ENCODE measurements around the gene PRR15L. TPM values are rescaled to one million over a fixed set of nuclear protein-coding genes. Genes with fewer than 3 reads are reported as not detected.

PRR15L gene
- polyA plus RNA-seq, 1 donor (not counting 4 experiments of a cell fraction or from before 2014, with no cell fraction given): 0.16 TPM

DNA sequence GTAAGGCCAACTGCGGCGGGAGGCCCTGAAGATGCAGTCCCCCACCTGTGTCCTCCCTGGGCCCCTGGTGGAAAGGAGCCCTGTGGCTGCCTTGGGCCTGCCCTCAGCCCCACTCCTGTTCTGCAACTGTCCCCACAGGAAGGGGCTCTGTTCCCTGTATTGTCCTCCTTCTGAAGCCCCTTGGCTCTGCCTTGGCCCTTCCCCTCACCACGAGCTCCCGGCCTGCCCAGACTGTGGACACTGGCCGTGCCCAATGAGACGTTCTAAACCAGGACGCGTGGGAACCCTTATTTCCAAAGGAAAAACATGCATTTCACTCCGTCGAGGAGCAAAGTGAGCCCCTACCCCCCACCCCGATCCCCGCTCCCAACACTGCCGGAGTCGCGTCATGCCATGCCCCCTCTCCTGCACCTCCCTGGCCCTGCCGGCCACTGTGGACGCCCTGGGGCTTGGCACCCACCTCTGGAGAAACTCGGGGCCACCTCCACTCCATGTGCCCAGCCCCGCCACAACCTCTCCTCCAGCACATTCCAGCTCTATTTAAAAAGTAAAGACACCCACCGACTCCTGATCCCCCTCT lies 29.8 kb downstream of the PRR15L start:
- no peak overlapping the region for H2AFZ ChIP-seq (ENCODE audit: control insufficient read depth, low read length)

DNA sequence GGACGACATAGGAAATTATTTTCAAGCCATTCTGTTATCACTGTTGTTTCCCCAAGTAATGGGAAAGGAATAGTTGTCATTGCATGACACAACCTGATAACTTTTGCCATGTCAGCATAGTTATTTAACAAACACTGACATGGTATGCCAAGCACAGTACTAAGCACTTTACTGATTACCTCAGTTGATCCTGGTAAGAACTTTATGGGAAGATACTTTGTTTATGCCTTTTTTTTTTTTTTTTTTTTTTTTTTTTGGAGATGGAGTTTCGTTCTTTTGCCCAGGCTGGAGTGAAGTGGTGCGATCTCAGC lies 32.0 kb downstream of the PRR15L start:
- no peak overlapping the region for H3K4me3 ChIP-seq (ENCODE audit: control insufficient read depth in 2 of 3, extremely low read depth in 1 of 3, insufficient read depth in 2 of 3, low read depth in 1 of 3, low read length in 3 of 3)
- FAIRE-seq: no peak

More for the DNA sequence above, 29.8 kb downstream of the PRR15L start:
- Histone ChIP-seq H3K4me1 (ENCODE audit: control insufficient read depth, extremely low read depth, insufficient read depth, low read length) (no peaks in the 10 kb centered on the region), H4K20me1 (ENCODE audit: control insufficient read depth, extremely low read depth, insufficient read depth, low read length) (no peaks in the 10 kb centered on the region), H3K9me3 (ENCODE audit: control insufficient read depth, low read depth, low read length) (no peaks in the 10 kb centered on the region), H3K9me1 (ENCODE audit: control insufficient read depth, extremely low read depth, insufficient read depth, low read length) (no peaks in the 10 kb centered on the region), H3K27ac (ENCODE audit: control insufficient read depth, insufficient read depth, low read length) (no peak overlapping the region), H3K27me3 (ENCODE audit: control insufficient read depth, extremely low read depth, insufficient read depth, low read length) (no peaks in the 10 kb centered on the region), H3K9ac (ENCODE audit: control insufficient read depth, extremely low read depth, insufficient read depth, low read length) (no peak overlapping the region), H3K4me2 (ENCODE audit: control insufficient read depth, extremely low read depth, insufficient read depth, low read depth, low read length) (no peak overlapping the region), H3K4me3 (ENCODE audit: control insufficient read depth in 2 of 3, extremely low read depth in 1 of 3, insufficient read depth in 2 of 3, low read depth in 1 of 3, low read length in 3 of 3) (no peak overlapping the region), H3K79me2 (ENCODE audit: control insufficient read depth, insufficient read depth, low read length) (no peaks in the 10 kb centered on the region), H3K36me3 (ENCODE audit: control insufficient read depth in 2 of 2, extremely low read depth in 1 of 2, insufficient read depth in 2 of 2, low read length in 2 of 2) (peaks cover 9 to 23% of the 10 kb centered on the region in 2 experiments)
- TF ChIP-seq EZH2 (IDR thresholded peaks at IDR 0.05; ENCODE audit: low read length): no peak
- TF ChIP-seq, protein P1, sequence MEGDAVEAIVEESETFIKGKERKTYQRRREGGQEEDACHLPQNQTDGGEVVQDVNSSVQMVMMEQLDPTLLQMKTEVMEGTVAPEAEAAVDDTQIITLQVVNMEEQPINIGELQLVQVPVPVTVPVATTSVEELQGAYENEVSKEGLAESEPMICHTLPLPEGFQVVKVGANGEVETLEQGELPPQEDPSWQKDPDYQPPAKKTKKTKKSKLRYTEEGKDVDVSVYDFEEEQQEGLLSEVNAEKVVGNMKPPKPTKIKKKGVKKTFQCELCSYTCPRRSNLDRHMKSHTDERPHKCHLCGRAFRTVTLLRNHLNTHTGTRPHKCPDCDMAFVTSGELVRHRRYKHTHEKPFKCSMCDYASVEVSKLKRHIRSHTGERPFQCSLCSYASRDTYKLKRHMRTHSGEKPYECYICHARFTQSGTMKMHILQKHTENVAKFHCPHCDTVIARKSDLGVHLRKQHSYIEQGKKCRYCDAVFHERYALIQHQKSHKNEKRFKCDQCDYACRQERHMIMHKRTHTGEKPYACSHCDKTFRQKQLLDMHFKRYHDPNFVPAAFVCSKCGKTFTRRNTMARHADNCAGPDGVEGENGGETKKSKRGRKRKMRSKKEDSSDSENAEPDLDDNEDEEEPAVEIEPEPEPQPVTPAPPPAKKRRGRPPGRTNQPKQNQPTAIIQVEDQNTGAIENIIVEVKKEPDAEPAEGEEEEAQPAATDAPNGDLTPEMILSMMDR (optimal IDR thresholded peaks at IDR 0.05 in 1 of 3, IDR thresholded peaks at IDR 0.05 in 1 of 3, conservative IDR thresholded peaks at IDR 0.05 in 1 of 3; ENCODE audit: extremely low read depth in 1 of 3, insufficient read depth in 2 of 3, low read length in 3 of 3): no peak
- no peak for FAIRE-seq
- dilution Hi-C loops (cut with MboI; ENCODE audit: extremely low pct_ligation_motif_present, low sequenced_read_pairs): no loop called here
- DNase-seq (ENCODE audit: low read depth, low spot score): no peak

More for the DNA sequence above, 32.0 kb downstream of the PRR15L start:
- Histone ChIP-seq H3K9me1 (ENCODE audit: control insufficient read depth, extremely low read depth, insufficient read depth, low read length) (no peaks in the 10 kb centered on the region), H3K36me3 (ENCODE audit: control insufficient read depth in 2 of 2, extremely low read depth in 1 of 2, insufficient read depth in 2 of 2, low read length in 2 of 2) (peaks cover 11 to 23% of the 10 kb centered on the region in 2 experiments), H3K79me2 (ENCODE audit: control insufficient read depth, insufficient read depth, low read length) (no peaks in the 10 kb centered on the region), H4K20me1 (ENCODE audit: control insufficient read depth, extremely low read depth, insufficient read depth, low read length) (no peaks in the 10 kb centered on the region), H3K9me3 (ENCODE audit: control insufficient read depth, low read depth, low read length) (no peaks in the 10 kb centered on the region), H3K4me1 (ENCODE audit: control insufficient read depth, extremely low read depth, insufficient read depth, low read length) (no peaks in the 10 kb centered on the region), H3K4me2 (ENCODE audit: control insufficient read depth, extremely low read depth, insufficient read depth, low read depth, low read length) (no peak overlapping the region), H3K27ac (ENCODE audit: control insufficient read depth, insufficient read depth, low read length) (no peak overlapping the region), H3K27me3 (ENCODE audit: control insufficient read depth, extremely low read depth, insufficient read depth, low read length) (no peaks in the 10 kb centered on the region), H3K9ac (ENCODE audit: control insufficient read depth, extremely low read depth, insufficient read depth, low read length) (no peak overlapping the region), H2AFZ (ENCODE audit: control insufficient read depth, low read length) (no peak overlapping the region)
- dilution Hi-C loops (cut with MboI; ENCODE audit: extremely low pct_ligation_motif_present, low sequenced_read_pairs): no loop called here
- no peak for DNase-seq (ENCODE audit: low read depth, low spot score)
- TF ChIP-seq EZH2 (IDR thresholded peaks at IDR 0.05; ENCODE audit: low read length): no peak
- TF ChIP-seq, protein P1 (optimal IDR thresholded peaks at IDR 0.05 in 1 of 3, IDR thresholded peaks at IDR 0.05 in 1 of 3, conservative IDR thresholded peaks at IDR 0.05 in 1 of 3; ENCODE audit: extremely low read depth in 1 of 3, insufficient read depth in 2 of 3, low read length in 3 of 3): no peak
